ENCODE measurements around the gene SDF4.
"Not testable (repeated sequence)": the region's sequence is repeated elsewhere in the genome, so short reads cannot be mapped to it uniquely, and the experiment has no call there.

SDF4 gene

DNA sequence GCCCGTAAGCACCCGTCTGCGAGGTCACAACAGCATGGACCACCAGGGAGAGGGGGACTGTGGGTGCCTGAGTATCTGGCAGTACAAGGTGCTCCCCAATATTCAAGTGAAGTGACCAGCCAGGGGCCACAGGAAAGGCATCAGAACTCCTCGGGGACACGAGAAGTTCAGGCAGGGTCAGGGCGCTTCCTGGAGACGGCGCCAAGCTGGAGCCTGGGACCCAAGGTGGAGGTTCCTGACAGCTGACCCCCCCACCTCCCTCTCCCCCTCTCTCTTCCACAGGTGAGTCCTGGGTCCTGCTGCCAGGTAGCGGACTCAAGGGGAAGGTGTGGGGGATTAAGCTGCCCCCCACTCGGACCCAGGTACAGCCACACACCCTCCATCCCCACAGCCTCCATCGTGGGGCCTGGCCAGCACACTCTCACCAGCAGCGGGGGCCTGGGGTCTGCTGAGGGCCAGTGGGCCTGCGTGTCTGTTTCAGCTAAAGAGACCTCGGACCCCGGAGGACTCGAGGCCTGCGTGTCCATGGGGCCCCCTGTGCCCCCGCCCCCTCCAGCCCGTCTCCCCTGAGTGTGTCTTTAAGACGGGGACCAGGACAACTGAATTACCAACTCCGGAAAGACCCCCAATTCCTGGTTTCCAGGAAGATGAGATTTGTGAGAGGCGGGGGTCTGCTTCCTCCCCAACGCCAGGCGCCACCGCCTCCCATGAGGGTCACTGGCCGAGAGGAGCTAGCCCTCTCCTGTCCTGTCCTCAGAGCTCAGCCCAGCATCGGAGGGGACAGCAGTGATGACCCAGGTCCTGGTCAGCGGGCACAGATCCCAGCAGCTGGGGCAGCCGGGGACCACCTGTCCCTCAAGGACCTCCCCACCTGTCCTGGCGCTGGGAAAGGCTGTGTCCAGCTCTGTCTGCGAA is 31.6 kb downstream of the SDF4 start:
- no peak for DNase-seq (ENCODE audit: low read depth in 2 of 2)

GRCh38 chr1:1199141-1199960 is 32.5 kb downstream of the SDF4 start:
- DNase-seq (ENCODE audit: low read depth in 2 of 2) = no peak

DNA sequence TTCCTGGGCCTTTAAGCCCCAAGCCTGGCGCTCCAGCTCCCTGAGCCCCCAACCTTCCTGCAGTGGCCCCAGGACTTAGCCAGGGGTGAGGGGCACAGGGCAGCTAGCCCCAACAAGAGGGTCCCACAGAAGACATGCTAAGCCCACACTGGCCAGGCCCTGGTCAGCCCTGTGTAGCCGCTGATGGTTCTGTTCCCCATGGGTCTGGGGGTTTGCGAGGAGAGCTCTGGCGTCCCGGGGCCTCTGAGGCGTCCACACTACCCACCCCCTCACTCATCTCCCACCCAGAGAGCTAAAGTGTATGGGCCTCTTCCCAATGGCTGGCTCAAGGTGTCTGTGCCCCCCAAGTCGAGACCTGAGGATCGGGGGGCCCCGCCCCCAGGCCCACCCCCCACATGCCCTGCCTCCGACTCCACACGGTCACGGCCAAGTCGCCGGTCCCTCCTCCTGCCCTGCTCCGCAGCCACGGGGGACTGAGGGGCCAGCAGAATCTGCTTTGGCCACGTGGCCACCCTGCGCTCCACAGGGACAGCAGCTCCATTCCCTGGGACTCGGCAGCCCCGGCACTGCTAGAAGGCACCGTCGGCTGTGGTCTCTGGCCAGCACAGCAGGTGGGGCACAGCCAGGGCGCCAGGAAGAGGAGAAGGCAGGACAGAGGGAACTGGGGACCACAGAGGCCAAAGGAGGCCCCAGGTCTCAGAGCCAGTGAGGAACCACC is 33.2 kb downstream of the SDF4 start:
- no peak for DNase-seq (ENCODE audit: low read depth in 2 of 2)

DNA sequence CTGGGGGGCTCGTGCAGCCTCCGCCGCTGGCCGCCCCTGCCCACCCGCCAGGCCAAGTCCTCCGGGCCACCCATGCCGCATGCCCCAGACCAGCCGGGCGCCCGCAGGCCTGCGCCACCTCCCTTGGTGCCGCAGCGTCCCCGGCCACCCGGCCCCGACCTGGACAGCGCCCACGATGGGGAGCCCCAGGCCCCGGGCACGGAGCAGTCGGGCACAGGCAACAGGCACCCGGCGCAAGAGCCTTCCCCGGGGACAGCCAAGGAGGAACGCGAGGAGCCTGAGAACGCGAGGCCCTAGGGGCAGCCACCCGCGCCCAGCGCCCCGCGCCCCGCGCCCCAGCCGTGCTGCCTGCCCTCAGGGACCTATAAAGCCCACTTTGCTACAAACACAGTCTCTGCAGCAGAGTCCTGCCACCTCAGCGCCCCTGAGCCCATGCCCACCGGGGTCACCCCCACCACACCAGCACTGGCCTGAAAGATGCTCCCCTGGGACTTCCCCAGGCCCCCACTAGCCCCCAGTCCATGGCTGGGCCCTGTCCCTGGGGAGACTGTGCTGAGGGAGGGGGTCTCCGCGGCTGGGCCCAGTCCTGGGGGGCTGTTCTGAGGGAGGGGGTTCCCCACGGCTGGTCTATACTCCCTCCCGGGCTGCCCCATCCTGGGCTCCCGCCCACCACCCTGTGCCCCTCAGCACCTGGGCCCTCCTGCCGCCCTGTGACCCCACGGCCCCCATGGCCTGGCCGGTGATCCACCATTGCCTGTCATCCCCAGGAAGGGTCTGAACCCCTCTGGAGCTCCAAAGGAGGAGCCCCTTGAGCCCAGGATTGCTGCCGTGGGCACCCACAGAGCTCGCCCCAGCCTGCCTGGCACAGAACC is 34.0 kb downstream of the SDF4 start:
- no peak for DNase-seq (ENCODE audit: low read depth in 2 of 2)

GRCh38 chr1:1197188-1197500 is 34.7 kb downstream of the SDF4 start:
- DNase-seq (ENCODE audit: low read depth in 2 of 2) = no peak

DNA sequence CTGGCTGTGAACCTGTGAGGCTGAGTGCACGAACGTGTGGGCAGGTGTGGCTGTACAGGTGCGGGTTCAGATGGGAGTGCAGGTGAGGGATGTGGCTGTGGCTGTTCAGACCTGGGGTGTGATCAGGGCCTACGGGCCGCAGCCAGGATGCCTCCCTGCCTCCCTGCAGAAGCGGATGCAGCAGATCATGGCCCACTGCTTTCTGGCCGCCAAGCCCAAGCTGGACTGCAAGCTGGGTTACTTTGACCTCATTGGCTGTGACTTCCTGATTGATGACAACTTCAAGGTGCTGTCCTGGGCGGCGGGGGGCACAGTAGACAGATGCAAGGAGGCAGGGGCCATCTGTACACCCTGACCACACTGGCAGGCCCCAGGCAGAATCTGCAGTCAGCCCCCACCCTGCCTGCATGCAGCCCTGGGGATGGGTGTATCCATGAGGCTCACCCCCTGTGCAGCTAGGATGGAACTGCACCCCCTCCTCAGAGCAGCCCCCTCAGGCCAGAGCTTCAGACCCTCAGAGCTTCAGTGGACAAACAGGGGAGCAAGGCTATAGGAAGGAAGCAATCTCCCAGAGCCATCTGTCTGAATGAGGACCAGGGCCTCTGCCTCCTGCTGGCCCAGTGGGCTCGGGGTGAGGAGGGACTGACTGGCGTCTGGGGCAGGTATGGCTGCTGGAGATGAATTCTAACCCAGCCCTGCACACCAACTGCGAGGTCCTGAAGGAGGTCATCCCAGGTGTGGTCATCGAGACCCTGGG is 35.2 kb downstream of the SDF4 start:
- DNase-seq (ENCODE audit: low read depth in 2 of 2) = no peak

DNA sequence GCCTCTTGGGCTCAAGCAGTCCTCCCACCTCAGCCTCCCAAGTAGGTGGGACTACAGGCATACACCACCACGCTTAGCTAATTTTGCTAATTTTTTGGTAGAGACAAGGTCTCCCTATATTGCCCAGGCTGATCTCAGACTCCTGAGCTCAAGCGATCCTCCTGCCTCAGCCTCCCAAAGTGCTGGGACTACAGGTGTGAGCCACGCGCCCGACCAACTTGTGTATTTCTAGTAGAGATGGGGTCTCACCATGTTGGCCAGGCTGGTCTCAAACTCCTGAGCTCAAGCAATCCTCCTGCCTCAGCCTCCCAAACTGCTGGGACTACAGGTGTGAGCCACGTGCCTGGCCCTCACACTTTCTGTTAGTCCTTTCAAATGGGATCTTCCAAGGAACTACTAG is 36.1 kb downstream of the SDF4 start:
- not testable (repeated sequence) for DNase-seq (ENCODE audit: low read depth in 2 of 2)

- no peak for DNase-seq (ENCODE audit: low read depth in 2 of 2)
Observed at GRCh38 chr1:1194723-1195122, 37.1 kb downstream of the SDF4 start.

DNA sequence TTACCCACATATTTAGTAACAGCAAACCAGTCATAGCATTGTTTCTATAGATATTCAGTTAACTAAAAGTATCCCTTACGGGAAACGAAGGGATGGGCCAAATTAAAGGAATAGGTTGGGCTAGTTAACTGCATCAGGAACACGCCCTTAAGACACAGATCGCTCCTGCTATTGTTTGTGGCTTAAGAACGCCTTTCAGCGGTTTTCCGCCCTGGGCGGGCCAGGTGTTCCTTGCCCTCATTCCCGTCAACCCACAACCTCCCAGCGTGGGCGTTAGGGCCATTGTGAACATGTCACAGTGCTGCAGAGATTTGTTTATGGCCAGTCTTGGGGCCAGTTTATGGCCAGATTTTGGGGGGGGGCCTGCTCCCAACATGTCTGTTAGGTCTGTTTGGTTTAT is 40.1 kb downstream of the SDF4 start:
- no peak for DNase-seq (ENCODE audit: low read depth in 2 of 2)

- no peak for DNase-seq (ENCODE audit: low read depth in 2 of 2)
Observed at GRCh38 chr1:1189111-1189510, 42.7 kb downstream of the SDF4 start.

DNA sequence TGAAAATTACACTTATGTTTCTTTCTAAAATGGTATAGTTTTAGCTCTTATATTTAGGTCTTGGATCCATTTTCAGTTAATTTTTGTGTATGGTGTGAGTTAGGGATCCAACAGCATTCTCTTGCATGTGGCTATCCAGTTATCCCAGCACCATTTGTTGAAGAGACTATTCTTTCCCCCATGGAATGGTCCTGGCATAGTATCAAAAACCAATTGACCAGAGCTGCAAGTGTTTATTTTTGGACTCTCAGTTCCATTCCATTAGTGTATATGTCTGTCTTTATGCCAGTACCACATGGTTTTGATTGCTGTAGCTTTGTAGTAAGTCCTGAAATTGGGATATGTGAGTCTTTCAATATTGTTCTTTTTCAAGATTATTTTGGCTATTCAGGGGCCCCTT is 43.9 kb downstream of the SDF4 start:
- no peak for DNase-seq (ENCODE audit: low read depth in 2 of 2)

DNA sequence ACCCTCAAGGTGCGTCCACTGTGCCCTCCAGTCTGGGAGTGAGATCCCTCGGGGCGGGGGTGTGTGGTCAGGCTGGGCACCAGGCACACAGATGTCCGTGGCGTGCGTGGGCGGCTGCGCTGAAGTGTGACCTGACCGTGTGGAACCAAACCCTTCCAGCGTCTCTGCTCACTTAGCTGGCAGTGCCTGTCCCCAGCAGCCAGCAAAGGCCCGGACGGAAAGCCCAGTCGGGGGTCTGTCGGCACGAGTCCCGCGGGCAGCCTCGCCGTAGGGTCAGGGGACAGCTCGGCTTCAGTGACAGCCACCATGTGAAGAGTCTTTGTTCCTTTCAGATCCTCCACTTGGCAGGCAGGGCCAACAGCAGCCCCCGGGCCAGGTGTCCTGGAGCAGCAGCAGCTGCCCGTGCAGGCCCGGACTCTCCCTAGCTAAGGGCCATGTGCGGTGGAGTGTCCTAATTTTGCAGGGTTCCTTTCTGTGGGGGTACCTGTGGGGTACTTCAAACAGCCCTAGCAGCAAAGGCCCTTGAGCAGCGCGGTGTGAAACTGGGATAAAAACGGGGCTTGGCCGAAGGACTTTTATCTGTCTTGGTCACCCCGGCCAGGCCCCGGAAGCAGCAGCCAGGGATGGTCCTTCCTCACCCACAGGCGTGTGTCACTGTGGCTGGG is 46.6 kb downstream of the SDF4 start:
- DNase-seq (ENCODE audit: low read depth in 2 of 2) = no peak

DNA sequence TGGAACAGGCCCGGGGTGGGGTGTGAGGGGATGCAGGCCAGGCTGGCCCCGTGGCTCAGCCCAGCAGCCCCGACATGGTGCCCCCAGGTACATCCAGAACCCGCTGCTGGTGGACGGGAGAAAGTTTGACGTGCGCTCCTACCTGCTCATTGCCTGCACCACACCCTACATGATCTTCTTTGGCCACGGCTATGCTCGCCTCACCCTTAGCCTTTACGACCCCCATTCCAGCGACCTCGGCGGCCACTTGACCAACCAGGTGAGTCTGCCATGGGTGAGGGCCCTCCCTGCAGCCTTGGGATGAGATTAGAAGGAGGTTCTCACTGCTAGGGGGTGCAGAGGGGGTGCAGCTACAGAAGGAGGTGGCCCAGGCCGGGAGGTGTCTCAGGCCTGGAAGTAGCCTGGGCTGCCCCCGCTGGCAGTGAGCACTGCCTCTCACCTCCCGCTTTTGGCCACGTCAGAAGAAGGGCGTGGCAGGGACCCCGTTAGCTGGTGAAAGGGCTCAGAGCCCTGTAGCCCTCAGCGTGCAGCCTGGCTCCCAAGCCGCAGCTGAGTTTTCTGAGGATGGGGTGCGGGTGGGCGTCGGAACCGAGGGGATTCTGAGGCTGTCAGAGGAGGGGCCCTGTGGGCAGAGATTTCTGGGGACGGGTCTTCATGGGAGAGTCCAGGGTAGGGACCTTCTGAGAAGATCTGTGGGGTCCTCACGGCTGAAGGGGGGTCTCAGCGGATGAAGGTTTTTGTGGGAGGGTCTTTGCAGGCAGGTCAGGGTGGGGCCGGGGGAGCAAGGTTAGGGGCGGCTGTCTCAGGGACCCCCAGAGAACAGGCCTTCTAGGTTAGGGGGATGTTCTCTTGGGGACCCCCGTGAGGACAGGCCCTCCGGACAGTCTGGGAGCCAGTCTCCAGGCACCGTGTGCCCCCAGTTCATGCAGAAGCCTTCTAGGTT is 47.7 kb downstream of the SDF4 start:
- no peak for DNase-seq (ENCODE audit: low read depth in 2 of 2)

GRCh38 chr1:1183221-1183747 is 48.5 kb downstream of the SDF4 start:
- DNase-seq (ENCODE audit: low read depth in 2 of 2) = no peak

DNA sequence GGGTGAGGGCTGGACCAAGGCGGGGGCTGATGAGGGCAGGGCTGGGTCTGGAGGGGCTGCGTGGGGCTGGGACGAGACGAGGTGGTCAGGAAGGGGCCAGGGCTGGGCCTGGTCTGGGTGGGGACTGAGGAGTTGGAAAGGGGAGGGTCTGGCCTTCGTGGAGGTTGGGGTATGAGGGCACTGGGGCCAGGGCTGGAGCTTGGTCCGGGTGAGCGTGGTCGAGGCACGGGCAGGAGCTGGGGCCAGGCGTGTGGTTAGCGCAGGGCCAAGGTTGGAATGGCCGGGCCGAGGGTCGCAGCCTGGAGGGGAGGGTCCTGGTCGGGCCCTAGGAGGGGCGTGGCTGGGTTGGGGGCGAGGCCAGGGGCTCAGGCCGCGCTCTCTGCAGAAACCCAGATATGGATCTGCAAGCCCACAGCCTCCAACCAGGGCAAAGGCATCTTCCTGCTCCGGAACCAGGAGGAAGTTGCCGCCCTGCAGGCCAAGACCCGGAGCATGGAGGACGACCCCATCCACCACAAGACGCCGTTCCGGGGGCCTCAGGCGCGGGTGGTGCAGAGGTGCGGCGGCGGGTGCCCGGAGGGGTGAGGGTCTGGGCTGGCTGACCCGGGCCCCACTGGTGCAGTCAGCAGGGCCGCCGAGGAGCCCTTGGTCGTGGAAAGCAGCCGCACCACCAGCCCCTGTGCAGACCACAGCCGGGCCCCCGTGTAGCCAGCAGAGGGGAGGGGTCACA is 49.1 kb downstream of the SDF4 start:
- no peak for DNase-seq (ENCODE audit: low read depth in 2 of 2)

- DNase-seq (ENCODE audit: low read depth in 2 of 2) = no peak
Observed at GRCh38 chr1:1181938-1182410, 49.8 kb downstream of the SDF4 start.

GRCh38 chr1:1181129-1181937 is 50.5 kb downstream of the SDF4 start:
- no peak for DNase-seq (ENCODE audit: low read depth in 2 of 2)
